ENCODE measurements around the gene HSPA4L.
A peak's percentile ranks its signal among the peaks of the same experiment; 100 is the strongest.

HSPA4L gene

GRCh38 chr4:127783955-127784770 is 2.0 kb downstream of the HSPA4L start:
- DNase-seq (ENCODE audit: low spot score) (no peak), FAIRE-seq (no peak)

DNA sequence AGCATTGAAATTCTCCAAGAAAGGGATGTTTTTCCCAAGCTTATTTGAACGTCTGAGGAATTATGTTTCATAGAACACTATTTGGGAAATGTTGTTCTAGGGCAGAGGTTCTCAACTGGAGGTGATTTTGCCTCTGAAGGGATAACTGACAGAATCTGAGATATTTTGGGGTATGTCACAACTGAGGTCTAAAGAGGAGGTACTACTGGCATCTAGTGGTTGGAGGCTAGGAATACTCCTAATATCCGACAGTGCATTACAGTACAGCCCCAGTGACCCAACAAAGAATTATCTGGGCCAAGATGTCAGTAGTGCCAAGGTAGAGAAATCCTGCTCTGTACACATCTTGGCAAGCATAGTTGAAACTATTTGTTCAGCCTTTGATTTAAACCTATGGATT is 6.4 kb downstream of the HSPA4L start:
- DNase-seq (ENCODE audit: low spot score) (peak; percentile 7), FAIRE-seq (no peak)

GRCh38 chr4:127791391-127791790 is 9.3 kb downstream of the HSPA4L start:
- FAIRE-seq (no peak), DNase-seq (ENCODE audit: low spot score) (no peak)

DNA sequence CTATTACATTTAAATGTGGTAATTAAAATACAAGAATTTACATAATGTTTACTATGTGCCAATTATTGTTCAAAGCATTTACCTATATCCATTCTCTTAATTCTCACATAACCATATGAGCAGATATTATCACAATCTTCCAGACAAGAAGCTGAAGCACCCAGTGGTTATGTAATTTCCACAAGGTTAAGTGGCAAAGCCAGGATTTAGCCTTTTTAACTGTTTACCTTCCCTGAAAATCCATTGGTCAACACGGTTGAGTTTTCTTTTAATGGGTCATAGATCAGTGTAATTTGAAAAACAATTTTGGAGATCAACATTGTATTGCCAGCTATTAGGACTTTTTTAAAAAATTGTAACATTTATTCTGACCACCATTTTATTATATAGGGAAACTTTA is 11.4 kb downstream of the HSPA4L start:
- FAIRE-seq (no peak), DNase-seq (ENCODE audit: low spot score) (no peak)

GRCh38 chr4:127799711-127800110 is 17.6 kb downstream of the HSPA4L start:
- no peak for DNase-seq (ENCODE audit: low spot score)
- no peak for FAIRE-seq

DNA sequence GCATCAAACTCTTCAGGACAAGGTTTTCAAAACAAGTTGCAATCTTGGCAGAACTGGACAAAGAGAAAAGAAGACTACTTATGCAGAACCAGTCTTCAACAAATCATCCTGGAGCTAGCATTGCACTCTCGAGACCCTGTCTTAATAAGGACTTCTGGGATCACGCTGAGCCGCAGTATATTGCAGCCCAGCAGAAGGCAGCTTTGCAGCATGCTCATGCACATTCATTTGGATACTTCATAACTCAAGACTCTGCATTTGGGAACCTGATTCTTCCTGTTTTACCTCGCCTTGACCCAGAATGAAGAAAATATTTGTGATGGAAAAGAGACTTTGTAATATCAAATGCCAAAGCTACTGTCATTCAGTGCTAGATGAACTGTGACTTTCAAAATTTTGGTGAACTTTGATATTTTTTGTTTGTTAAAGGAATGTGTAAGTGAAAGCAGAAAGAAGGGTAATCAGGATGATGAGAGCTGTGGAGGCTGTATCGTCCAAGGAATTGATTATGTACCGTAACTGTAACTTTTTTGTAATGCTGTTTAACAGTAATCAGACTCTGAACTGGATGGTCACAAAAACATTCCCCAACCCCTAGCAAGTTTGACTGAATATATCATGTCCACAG is 27.2 kb downstream of the HSPA4L start:
- DNase-seq (ENCODE audit: low spot score) = no peak
- no peak for FAIRE-seq

GRCh38 chr4:127810551-127810950 is 28.4 kb downstream of the HSPA4L start:
- FAIRE-seq (no peak), DNase-seq (ENCODE audit: low spot score) (no peak)

DNA sequence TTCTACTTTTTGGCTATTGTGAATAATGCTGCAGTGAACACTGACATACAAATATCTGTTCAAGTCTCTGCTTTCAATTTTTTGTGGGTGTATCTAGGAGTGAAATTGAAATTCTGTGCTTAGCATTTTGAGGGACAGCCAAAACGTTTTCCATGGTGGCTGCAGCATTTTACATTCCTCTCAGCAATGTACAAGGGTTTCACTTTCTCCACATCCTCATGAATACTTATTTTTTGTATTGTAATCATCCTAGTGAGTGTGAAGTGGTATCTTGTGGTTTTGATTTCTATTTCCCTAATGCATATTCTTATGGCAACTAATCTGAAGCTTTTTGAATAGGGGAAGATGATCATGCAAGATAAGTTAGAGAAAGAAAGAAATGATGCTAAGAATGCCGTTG is 40.3 kb downstream of the HSPA4L start:
- DNase-seq (ENCODE audit: low spot score) (no peak), FAIRE-seq (no peak)

DNA sequence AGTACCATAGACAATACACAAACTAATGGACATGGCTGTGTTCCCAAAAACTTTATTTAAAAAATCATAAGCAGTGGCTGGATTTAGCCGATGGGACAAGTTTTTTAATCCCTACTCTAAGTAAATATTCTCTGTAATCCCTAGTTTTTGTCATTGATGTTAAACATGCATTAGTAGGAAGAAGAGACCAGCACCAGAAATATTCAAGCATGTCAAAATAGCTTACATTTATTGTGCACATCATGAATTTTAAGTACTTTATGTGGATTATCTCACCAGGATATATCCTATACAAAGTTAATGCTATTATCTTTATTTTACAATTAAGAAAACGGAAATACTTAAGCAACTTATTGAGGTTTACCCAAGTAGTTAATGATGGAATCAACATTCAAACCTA is 46.0 kb downstream of the HSPA4L start:
- DNase-seq (ENCODE audit: low spot score) (no peak), FAIRE-seq (no peak)

- no peak for FAIRE-seq
Observed at GRCh38 chr4:127829014-127829413, 46.9 kb downstream of the HSPA4L start.

GRCh38 chr4:127832585-127832984 is 50.5 kb downstream of the HSPA4L start:
- no peak for FAIRE-seq
- no peak for DNase-seq (ENCODE audit: low spot score)

More at GRCh38 chr4:127829014-127829413, 46.9 kb downstream of the HSPA4L start:
- no peak for DNase-seq (ENCODE audit: low spot score)

- no peak for FAIRE-seq
- no peak for DNase-seq (ENCODE audit: low spot score)
Observed at GRCh38 chr4:127843704-127844600, 61.8 kb downstream of the HSPA4L start.

DNA sequence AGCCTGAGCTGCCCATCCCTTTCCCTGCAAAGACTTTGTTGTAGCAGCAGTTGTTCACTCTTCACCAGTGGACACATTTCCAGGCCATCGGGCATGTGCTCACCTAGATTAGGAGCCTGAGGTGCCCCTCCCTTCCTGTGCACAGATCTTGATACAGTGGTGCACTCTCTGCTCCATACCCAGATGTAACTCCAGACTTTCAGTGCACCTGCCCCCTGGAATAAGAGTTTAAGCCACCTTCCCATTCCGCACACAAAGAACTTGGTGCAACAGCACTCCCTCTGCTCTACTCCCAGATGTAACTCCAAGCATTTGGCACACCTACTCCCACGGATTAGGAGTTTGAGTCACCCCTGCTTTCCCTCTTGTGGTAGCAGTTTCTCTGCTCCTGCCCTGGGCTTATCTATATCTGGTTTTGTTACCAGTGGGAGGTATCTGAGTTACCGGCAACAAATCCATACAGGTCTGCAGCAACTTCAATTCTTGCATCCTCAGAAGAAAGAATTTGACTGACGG is 62.5 kb downstream of the HSPA4L start:
- no peak for FAIRE-seq
- DNase-seq (ENCODE audit: low spot score) = no peak

DNA sequence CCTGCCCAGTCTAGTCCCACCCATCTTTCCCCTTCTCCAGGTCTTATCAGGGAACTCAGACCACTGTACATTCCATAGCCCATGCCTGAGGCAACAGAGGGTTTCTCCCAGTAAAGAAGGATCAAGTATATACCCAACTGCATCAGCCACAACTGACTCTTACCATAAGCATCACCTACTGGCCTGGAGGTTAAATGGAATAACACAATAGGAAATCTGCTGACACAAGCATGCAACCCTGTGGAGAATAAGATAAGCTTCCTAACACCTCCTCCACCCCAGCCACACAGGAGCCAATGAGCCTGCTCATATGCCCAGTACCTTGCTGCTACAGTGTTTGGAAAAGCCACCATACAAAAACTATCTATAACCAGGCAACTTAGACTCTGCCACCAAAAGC is 63.9 kb downstream of the HSPA4L start:
- FAIRE-seq (no peak), DNase-seq (ENCODE audit: low spot score) (no peak)

GRCh38 chr4:127846765-127847164 is 64.6 kb downstream of the HSPA4L start:
- no peak for DNase-seq (ENCODE audit: low spot score)

GRCh38 chr4:127849505-127850234 is 67.5 kb downstream of the HSPA4L start:
- DNase-seq (ENCODE audit: low spot score) (no peak), FAIRE-seq (no peak)

More at GRCh38 chr4:127846765-127847164, 64.6 kb downstream of the HSPA4L start:
- no peak for FAIRE-seq

DNA sequence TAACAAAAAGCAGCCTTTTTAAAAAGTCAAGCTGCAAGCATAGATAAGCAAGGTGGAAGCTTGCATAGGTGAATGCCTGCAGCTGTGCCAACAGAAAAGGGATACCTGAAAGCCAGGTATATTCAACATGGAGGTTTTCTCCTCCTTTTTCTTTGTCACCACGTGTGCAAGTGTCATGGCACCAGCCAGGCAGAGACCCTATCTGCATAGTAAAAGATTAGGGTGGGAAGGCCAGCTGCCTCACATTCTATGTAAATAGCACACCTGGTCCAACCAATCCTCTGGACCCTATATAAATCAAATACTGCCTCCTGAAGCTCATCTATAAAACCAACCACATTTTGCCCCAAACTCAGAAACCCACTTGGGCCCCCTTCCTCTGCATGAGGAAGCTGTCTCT is 70.5 kb downstream of the HSPA4L start:
- DNase-seq (ENCODE audit: low spot score) (no peak), FAIRE-seq (no peak)

DNA sequence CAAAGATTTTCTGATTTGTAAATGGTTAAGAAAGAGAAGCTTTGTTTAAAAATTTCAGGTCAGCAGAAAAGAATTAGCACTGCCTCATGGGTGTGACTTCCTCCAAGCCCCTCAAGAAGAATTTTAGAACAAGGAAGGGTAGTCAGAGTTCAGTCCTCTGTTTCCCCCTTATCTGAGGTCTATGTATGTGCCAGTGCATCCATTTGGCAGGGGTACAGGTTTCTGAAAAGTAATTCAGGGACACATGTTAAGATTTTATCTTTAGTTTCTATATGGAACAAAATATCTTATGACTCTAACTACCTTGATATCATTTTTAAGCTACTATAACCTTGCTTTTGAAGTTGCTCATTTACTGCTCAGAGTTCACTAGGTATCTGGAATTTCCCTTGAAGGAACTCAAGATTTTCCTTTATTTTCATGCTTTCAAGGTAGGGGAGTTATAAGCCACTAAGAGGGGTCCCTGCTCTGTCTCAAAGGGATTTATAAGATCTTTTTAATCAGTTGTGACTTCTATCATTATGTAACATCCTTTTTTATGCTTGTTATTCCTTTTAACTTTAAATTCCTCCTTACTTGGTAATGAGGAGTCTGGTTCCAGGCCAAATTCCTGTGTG is 74.2 kb downstream of the HSPA4L start:
- DNase-seq (ENCODE audit: low spot score) (no peak), FAIRE-seq (no peak)

DNA sequence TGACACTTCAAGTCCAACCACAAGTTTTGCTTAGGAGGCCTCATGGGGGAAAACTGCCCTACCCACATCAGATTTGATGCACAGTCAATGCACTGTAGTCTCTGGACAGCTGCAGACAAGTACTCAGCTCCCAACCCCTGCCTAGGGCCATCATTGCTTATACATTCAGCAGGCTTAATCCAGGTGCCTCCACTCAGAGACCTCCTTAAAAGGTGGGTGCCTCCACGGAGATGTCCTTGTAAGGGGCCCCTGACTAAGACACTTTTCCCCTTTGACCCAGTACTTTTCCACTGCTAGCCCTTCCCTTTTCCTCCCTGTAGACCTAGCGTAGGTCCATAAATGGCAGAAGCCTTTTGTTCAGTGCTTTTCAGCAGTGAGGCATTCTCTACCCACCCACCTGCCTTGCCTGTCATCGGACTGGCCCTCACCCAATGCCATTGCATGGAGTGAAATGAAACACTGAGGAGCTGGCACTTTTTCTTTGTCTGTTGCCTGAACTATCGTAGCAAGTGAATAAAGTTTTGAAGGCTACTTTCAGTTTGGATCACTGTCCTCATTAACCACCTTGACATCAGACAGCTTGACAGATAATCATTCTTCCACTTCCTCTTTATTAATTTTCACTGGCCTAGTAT is 74.8 kb downstream of the HSPA4L start:
- peak; percentile 37 for DNase-seq (ENCODE audit: low spot score)

GRCh38 chr4:127857641-127858040 is 75.5 kb downstream of the HSPA4L start:
- no peak for DNase-seq (ENCODE audit: low spot score)
- no peak for FAIRE-seq

More for the DNA sequence above, 74.8 kb downstream of the HSPA4L start:
- FAIRE-seq = no peak
